ENCODE data around the gene TUT1. TPM values are rescaled to one million over a fixed set of nuclear protein-coding genes. Genes with fewer than 3 reads are reported as not detected.

Gene TUT1
- total RNA-seq, 1 experiment from 2014 or later: 19.9 TPM

- H3K27ac ChIP-seq (ENCODE audit: low read length): no peak overlapping the region
- H3K4me1 ChIP-seq (ENCODE audit: control insufficient read depth, insufficient read depth, low read length): peaks cover 19% of the 10 kb centered on the region
- in situ Hi-C loops (cut with HindIII; ENCODE audit: low pct_unique_long_range_greater_than_20kb, low sequenced_read_pairs): no loop called here
- no peaks in the 10 kb centered on the region for H3K27me3 ChIP-seq (ENCODE audit: control insufficient read depth, insufficient read depth, low read length)
- ATAC-seq (no peak), DNase-seq (ENCODE audit: low read depth, low spot score) (no peak)
- ChIA-PET POLR2A (no interaction called here), CTCF (no interaction called here)
- no peaks in the 10 kb centered on the region for H3K9me3 ChIP-seq (ENCODE audit: control insufficient read depth, insufficient read depth, low read depth, low read length)
- BruUV-seq (replicated peaks): no TSS peak
- H3K36me3 ChIP-seq (ENCODE audit: control insufficient read depth, insufficient read depth, low read length): peaks cover 11% of the 10 kb centered on the region
- intact Hi-C loops (cut with micrococcal nuclease; ENCODE audit: unreplicated experiment): no loop called here
- no peak overlapping the region for H3K4me3 ChIP-seq (ENCODE audit: low read depth in 2 of 2, low read length in 2 of 2)
- no peak for TF ChIP-seq CTCF (IDR thresholded peaks at IDR 0.05)
- no peak for TF ChIP-seq SIN3A (IDR thresholded peaks at IDR 0.05; ENCODE audit: borderline replicate concordance, insufficient read depth, low read depth, low read length)
- TF ChIP-seq POLR2AphosphoS5 (IDR thresholded peaks at IDR 0.05; ENCODE audit: low read depth, low read length): no peak
- TF ChIP-seq TCF7L2 (IDR thresholded peaks at IDR 0.05; ENCODE audit: low read depth, low read length): no peak
- no peak for TF ChIP-seq REST (IDR thresholded peaks at IDR 0.05; ENCODE audit: insufficient read depth in 1 of 2, low read depth in 2 of 2, low read length in 1 of 2)
These were observed 13.3 kb upstream of the TUT1 start for GRCh38 chr11:62604460-62605120.

- no peak overlapping the region for H3K4me3 ChIP-seq (ENCODE audit: low read depth in 2 of 2, low read length in 2 of 2)
- ChIA-PET CTCF (no interaction called here), POLR2A (no interaction called here)
- intact Hi-C loops (cut with micrococcal nuclease; ENCODE audit: unreplicated experiment): no loop called here
- no peak for TF ChIP-seq SIN3A (IDR thresholded peaks at IDR 0.05; ENCODE audit: borderline replicate concordance, insufficient read depth, low read depth, low read length)
- no peak for TF ChIP-seq CTCF (IDR thresholded peaks at IDR 0.05)
- no peak for TF ChIP-seq REST (IDR thresholded peaks at IDR 0.05; ENCODE audit: insufficient read depth in 1 of 2, low read depth in 2 of 2, low read length in 1 of 2)
- no peaks in the 10 kb centered on the region for H3K9me3 ChIP-seq (ENCODE audit: control insufficient read depth, insufficient read depth, low read depth, low read length)
- in situ Hi-C loops (cut with HindIII; ENCODE audit: low pct_unique_long_range_greater_than_20kb, low sequenced_read_pairs): no loop called here
- peaks cover 26% of the 10 kb centered on the region for H3K4me1 ChIP-seq (ENCODE audit: control insufficient read depth, insufficient read depth, low read length)
- no peak overlapping the region for H3K27ac ChIP-seq (ENCODE audit: low read length)
- DNase-seq (ENCODE audit: low read depth, low spot score): no peak
- H3K27me3 ChIP-seq (ENCODE audit: control insufficient read depth, insufficient read depth, low read length): no peaks in the 10 kb centered on the region
- H3K36me3 ChIP-seq (ENCODE audit: control insufficient read depth, insufficient read depth, low read length): peaks cover 14% of the 10 kb centered on the region
- BruUV-seq (replicated peaks): no TSS peak
- no peak for ATAC-seq
These were observed 12.5 kb upstream of the TUT1 start for GRCh38 chr11:62603776-62604299.

Data from Panc1 (cell line).